Common myeloid progenitor, CD34-positive (primary cell): ENCODE measurements around the gene ZNF747.

Experiments used
- CTCF ChIA-PET: fragments of 350-600 bp; sonication (Branson Sonifier 250); formaldehyde crosslinking; loops from one replicate; lab custom pipeline; 2021; ENCODE audit warnings: antibody characterized with exemption; lab: Charles Lee
- POLR2A ChIA-PET: fragments of 350-600 bp; sonication (Branson Sonifier 250); formaldehyde crosslinking; loops from one replicate; lab custom pipeline; 2021; ENCODE audit warnings: antibody characterized with exemption; lab: Charles Lee
- DNase-seq, 3 donors: peaks; one replicate each; pipeline versions ENCODE4 v3.0.0 to v3.0.0-alpha.2; 2013
- H3K27ac ChIP-seq, 2 experiments: 1 replicate in 1 of 2; 2 replicates in 1 of 2; pipeline ENCODE4 v1.7.0; 2013; ENCODE audit warnings: inconsistent platforms in 2 of 2, low read length in 2 of 2, mild to moderate bottlenecking in 2 of 2, low read depth in 1 of 2, moderate library complexity in 1 of 2; ENCODE audit not compliant: severe bottlenecking in 2 of 2, insufficient read depth in 1 of 2, poor library complexity in 1 of 2
- H3K27me3 ChIP-seq, 5 experiments: replicated peaks in 2 of 5; 1 replicate in 3 of 5; 2 replicates in 2 of 5; pipeline versions ENCODE4 v1.6.1 to v1.7.0; 2013; ENCODE audit warnings: low read length in 4 of 5, mild to moderate bottlenecking in 2 of 5, moderate library complexity in 2 of 5, inconsistent platforms in 1 of 5; ENCODE audit not compliant: insufficient read depth in 5 of 5, control insufficient read depth in 4 of 5
- H3K36me3 ChIP-seq, 4 experiments: 1 replicate in 2 of 4; 2 replicates in 2 of 4; pipeline versions ENCODE4 v1.6.1 to v1.7.0; 2013; ENCODE audit warnings: low read length in 3 of 4, control low read depth in 1 of 4, mild to moderate bottlenecking in 1 of 4; ENCODE audit not compliant: control insufficient read depth in 4 of 4, insufficient read depth in 4 of 4
- H3K4me1 ChIP-seq, 4 experiments: 1 replicate in 3 of 4; 2 replicates in 1 of 4; pipeline versions ENCODE4 v1.6.1 to v1.7.1; 2013; ENCODE audit warnings: low read length in 3 of 4, mild to moderate bottlenecking in 3 of 4, control low read depth in 1 of 4, inconsistent platforms in 1 of 4, moderate library complexity in 1 of 4; ENCODE audit not compliant: control insufficient read depth in 4 of 4, insufficient read depth in 4 of 4; ENCODE audit errors: control extremely low read depth in 1 of 4
- H3K4me3 ChIP-seq, 7 experiments: 1 replicate in 4 of 7; 2 replicates in 3 of 7; pipeline versions ENCODE4 v1.5.1 to v1.7.0; 2013; ENCODE audit warnings: mild to moderate bottlenecking in 7 of 7, low read length in 6 of 7, moderate library complexity in 6 of 7, inconsistent platforms in 2 of 7, low read depth in 2 of 7, control low read depth in 1 of 7; ENCODE audit not compliant: insufficient read depth in 4 of 7, control insufficient read depth in 1 of 7; ENCODE audit errors: extremely low read depth in 1 of 7
- H3K9me3 ChIP-seq, 5 experiments: 1 replicate in 4 of 5; 2 replicates in 1 of 5; pipeline versions ENCODE4 v1.6.1 to v1.7.1; 2013; ENCODE audit warnings: low read length in 4 of 5, mild to moderate bottlenecking in 2 of 5, inconsistent platforms in 1 of 5, low read depth in 1 of 5, moderate library complexity in 1 of 5; ENCODE audit not compliant: control insufficient read depth in 4 of 5, insufficient read depth in 2 of 5; ENCODE audit errors: control extremely low read depth in 1 of 5
- whole genome bisulfite sequencing: methylation state at CpG from one replicate; pipeline ENCODE4 v1.1.5; 2013; ENCODE audit not compliant: insufficient coverage; 5-methylcytosine and 5-hydroxymethylcytosine counted together

Gene ZNF747

GRCh38 chr16:30558789-30559377 is 24.2 kb upstream of the ZNF747 start:
- WGBS: 97% methylated on average over 15 of the region's 21 CpGs

DNA sequence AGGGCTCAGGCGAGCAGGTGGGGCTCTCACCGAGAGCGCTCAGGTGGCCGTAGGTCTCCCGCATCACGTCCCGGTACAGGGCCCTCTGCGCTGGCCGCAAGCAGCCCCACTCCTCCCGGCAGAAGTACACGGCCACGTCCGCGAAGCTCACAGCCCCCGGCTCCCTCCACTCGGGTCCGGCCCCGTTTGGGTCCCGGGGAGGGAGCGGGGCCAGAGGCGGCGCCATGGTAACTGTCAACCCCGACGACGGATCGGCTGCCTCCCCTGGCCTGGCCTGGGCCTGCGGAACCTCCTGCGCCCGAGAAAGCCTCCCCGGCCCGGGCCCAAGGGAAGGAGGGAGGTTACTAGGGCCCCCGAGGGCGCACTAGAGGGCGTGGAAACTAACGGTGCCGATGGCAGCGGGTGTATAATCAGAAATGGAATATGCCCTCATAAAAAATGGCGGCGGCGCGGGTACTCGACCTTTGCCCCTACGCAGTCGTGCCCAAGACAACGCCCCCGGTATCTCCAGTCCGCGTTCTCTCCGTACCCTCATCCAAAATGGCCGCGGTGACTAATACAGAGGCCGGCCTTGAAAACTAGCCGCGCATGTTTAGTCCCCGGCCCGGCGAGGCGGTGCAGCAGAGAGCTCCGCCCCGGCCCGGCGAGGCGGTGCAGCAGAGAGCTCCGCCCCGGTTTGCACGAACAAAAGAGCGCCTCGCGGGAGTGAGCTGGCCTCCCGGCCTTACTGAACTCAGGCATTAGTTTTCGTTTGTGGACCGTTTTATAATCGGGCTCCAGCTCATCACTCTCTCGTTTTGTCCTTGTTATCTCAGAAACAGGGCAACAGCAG is 23.5 kb upstream of the ZNF747 start, which contains the start of gene ZNF764:
Gene ZNF764 (minus strand): TSS at position 418 of the 832 bp plus-strand sequence. CDS start 192 bp downstream, at position 226.
- H3K9me3 ChIP-seq: no peaks in the 10 kb centered on the region
- ChIA-PET CTCF (interaction anchor here (0.6 to 3.3 kb wide), 11 partner anchors 9 to 109 kb away, joined by 3 to 29 read pairs (median 3); partner anchors contain the start of genes ZNF688, ZNF747 and ZNF785), POLR2A (interaction anchor here (0.6 to 2.7 kb wide), 5 partner anchors 14 to 112 kb away, joined by 3 to 17 read pairs (median 6); partner anchors contain the start of genes SEPHS2, ZNF688 and ZNF747)
- 0% methylated on average over 72 of the region's 74 CpGs for WGBS
- H3K36me3 ChIP-seq: peaks cover 0 to 28% (median 18%) of the 10 kb centered on the region in 4 experiments
- peaks cover 0 to 32% (median 26%) of the 10 kb centered on the region in 4 experiments for H3K4me1 ChIP-seq
- H3K27ac ChIP-seq: peak within 1 kb of the TSS; percentile 84 to 97
- H3K27me3 ChIP-seq: no peaks in the 10 kb centered on the region
- peak within 1 kb of the TSS; percentile 70 to 88 (median 81) for H3K4me3 ChIP-seq
- DNase-seq: peak; percentile 97 to 98 (median 98)

More at GRCh38 chr16:30558789-30559377, 24.2 kb upstream of the ZNF747 start:
- DNase-seq: no peak
- ChIA-PET CTCF (interaction anchor here (0.6 to 3.3 kb wide), 5 partner anchors 8 to 109 kb away, joined by 3 to 29 read pairs (median 6); partner anchors contain the start of genes ZNF747 and ZNF785), POLR2A (interaction anchor here (1.2 to 2.7 kb wide), 3 partner anchors 13 to 27 kb away, joined by 3 to 17 read pairs (median 12); partner anchors contain the start of genes ZNF688 and ZNF747)
- no peaks in the 10 kb centered on the region for H3K9me3 ChIP-seq
- H3K27me3 ChIP-seq: no peaks in the 10 kb centered on the region
- peaks cover 0 to 25% (median 20%) of the 10 kb centered on the region in 4 experiments for H3K4me1 ChIP-seq
- H3K36me3 ChIP-seq: peaks cover 0 to 22% (median 17%) of the 10 kb centered on the region in 4 experiments
- H3K4me3 ChIP-seq: peak overlapping the region in 5 of 7 experiments; percentile 8 to 88 (median 75)
- peak overlapping the region in 1 of 2 experiments; percentile 97 for H3K27ac ChIP-seq

DNA sequence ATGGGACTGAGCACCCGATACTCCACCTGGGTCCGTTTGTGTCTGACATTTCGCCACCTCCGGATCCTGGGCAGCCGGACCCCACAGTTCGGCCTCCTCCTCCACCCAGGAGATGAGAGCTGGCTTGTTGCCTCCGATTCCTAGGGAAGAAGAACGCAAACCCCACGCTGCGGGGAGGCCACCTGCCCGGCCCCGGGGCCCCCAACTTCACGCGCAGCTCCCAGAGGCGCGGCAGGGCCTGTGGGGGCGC is 23.0 kb upstream of the ZNF747 start:
- H3K27me3 ChIP-seq: no peaks in the 10 kb centered on the region
- ChIA-PET CTCF (interaction anchor here (0.6 to 3.3 kb wide), 10 partner anchors 9 to 108 kb away, joined by 3 to 29 read pairs (median 4); partner anchors contain the start of genes ZNF688, ZNF747 and ZNF785), POLR2A (interaction anchor here (0.6 to 2.7 kb wide), 3 partner anchors 13 to 22 kb away, joined by 6 to 17 read pairs (median 12); partner anchors contain the start of genes ZNF688 and ZNF747)
- H3K9me3 ChIP-seq: no peaks in the 10 kb centered on the region
- peaks cover 0 to 37% (median 30%) of the 10 kb centered on the region in 4 experiments for H3K4me1 ChIP-seq
- WGBS: 0% methylated on average over 16 of the region's 17 CpGs
- peak overlapping the region; percentile 84 to 97 for H3K27ac ChIP-seq
- DNase-seq: no peak
- peaks cover 0 to 33% (median 19%) of the 10 kb centered on the region in 4 experiments for H3K36me3 ChIP-seq
- H3K4me3 ChIP-seq: peak overlapping the region; percentile 70 to 88 (median 81)

GRCh38 chr16:30556125-30556473 is 21.4 kb upstream of the ZNF747 start:
- no peaks in the 10 kb centered on the region for H3K9me3 ChIP-seq
- DNase-seq: no peak
- no peaks in the 10 kb centered on the region for H3K27me3 ChIP-seq
- CTCF ChIA-PET: interaction anchor here (2.8 kb wide), 1 partner anchor 10 kb away, joined by 9 read pairs; no protein-coding TSS in a partner anchor
- 92% methylated on average over 7 of the region's 10 CpGs for WGBS
- H3K4me3 ChIP-seq: no peak overlapping the region
- no peak overlapping the region for H3K27ac ChIP-seq
- POLR2A ChIA-PET: no interaction called here
- H3K36me3 ChIP-seq: peaks cover 0 to 34% (median 19%) of the 10 kb centered on the region in 4 experiments
- H3K4me1 ChIP-seq: peaks cover 0 to 32% (median 27%) of the 10 kb centered on the region in 4 experiments

GRCh38 chr16:30555315-30556124 is 20.9 kb upstream of the ZNF747 start:
- Histone ChIP-seq H3K36me3 (peaks cover 0 to 34% (median 19%) of the 10 kb centered on the region in 4 experiments), H3K9me3 (no peaks in the 10 kb centered on the region), H3K27ac (no peak overlapping the region), H3K27me3 (no peaks in the 10 kb centered on the region), H3K4me3 (no peak overlapping the region), H3K4me1 (peaks cover 0 to 28% (median 25%) of the 10 kb centered on the region in 4 experiments)
- POLR2A ChIA-PET: no interaction called here
- 98% methylated on average over 58 of the region's 69 CpGs for WGBS
- CTCF ChIA-PET: interaction anchor here (0.9 to 2.8 kb wide), 3 partner anchors 9 to 20 kb away, joined by 3 to 9 read pairs (median 4); no protein-coding TSS in a partner anchor
- DNase-seq: no peak

GRCh38 chr16:30554557-30555314 is 20.1 kb upstream of the ZNF747 start:
- DNase-seq: no peak
- WGBS: 98% methylated on average over 18 of the region's 18 CpGs
- ChIA-PET CTCF (interaction anchor here (0.9 to 1.5 kb wide), 5 partner anchors 9 to 61 kb away, joined by 3 to 4 read pairs (median 3); no protein-coding TSS in a partner anchor), POLR2A (no interaction called here)
- Histone ChIP-seq H3K27ac (no peak overlapping the region), H3K4me3 (no peak overlapping the region), H3K27me3 (no peaks in the 10 kb centered on the region), H3K4me1 (peaks cover 0 to 28% (median 25%) of the 10 kb centered on the region in 4 experiments), H3K36me3 (peaks cover 0 to 34% (median 19%) of the 10 kb centered on the region in 4 experiments), H3K9me3 (no peaks in the 10 kb centered on the region)
